Measurements from ENCODE around the gene SERPINB1.
A peak's percentile ranks its signal among the peaks of the same experiment; 100 is the strongest.

DNA sequence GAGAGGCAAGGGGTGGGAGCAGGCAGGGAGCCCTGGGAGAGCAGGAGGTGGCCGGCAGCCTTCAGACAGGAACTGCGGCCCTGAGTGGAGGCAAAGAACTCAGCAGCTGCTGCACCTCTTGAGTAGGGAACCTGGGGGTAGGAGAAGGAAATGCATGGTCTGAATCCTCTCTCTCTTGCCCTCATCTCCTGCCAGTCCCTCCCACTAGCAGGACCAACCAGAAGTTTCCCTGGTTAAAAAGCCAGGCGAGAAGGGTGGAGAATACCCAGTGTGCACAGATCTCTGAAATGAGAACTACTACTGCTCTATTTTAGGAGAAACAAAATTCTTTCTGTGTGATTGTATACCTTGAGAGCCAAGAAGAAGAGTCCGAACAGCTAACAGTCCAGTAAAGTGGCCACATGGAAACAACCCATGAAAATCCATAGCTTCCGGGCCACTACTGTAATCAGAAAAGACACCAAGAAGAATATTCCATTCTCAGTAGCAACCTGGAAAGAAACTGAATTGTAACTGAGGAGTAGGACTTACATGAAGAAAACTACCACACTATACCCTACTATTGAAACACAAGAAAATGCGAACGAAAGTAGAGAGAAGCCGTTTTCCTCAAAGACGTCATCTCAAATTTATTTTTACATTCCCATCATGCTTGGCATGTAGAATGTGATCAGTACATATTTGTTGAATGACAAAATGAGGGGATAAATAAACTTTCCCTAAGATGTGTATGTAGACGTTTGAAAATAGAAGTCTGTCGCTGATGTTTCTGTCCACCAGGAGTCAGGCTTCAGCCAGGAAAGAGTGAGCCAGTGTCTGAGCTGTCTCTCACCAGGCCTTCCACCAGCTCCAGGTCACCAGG, 50.8 kb downstream of the SERPINB1 start:
- TF ChIP-seq, protein P1, sequence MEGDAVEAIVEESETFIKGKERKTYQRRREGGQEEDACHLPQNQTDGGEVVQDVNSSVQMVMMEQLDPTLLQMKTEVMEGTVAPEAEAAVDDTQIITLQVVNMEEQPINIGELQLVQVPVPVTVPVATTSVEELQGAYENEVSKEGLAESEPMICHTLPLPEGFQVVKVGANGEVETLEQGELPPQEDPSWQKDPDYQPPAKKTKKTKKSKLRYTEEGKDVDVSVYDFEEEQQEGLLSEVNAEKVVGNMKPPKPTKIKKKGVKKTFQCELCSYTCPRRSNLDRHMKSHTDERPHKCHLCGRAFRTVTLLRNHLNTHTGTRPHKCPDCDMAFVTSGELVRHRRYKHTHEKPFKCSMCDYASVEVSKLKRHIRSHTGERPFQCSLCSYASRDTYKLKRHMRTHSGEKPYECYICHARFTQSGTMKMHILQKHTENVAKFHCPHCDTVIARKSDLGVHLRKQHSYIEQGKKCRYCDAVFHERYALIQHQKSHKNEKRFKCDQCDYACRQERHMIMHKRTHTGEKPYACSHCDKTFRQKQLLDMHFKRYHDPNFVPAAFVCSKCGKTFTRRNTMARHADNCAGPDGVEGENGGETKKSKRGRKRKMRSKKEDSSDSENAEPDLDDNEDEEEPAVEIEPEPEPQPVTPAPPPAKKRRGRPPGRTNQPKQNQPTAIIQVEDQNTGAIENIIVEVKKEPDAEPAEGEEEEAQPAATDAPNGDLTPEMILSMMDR (IDR thresholded peaks at IDR 0.05 in 2 of 3, conservative IDR thresholded peaks at IDR 0.05 in 1 of 3; ENCODE audit: borderline replicate concordance in 1 of 3, insufficient read depth in 1 of 3, low read depth in 2 of 3, low read length in 2 of 3) = peak; percentile 82 to 91 (median 86)
- TF ChIP-seq EGR1 (IDR thresholded peaks at IDR 0.05; ENCODE audit: low read depth) (no peak), SP1 (IDR thresholded peaks at IDR 0.05; ENCODE audit: low read depth) (no peak), POLR2AphosphoS5 (IDR thresholded peaks at IDR 0.05; ENCODE audit: low read depth, low read length) (no peak), ATF3 (IDR thresholded peaks at IDR 0.05) (no peak), RAD21 (IDR thresholded peaks at IDR 0.05; ENCODE audit: low read depth) (peak; percentile 99), TCF7L2 (IDR thresholded peaks at IDR 0.05; ENCODE audit: borderline replicate concordance, extremely low read depth, insufficient read depth, insufficient read length) (no peak), ZNF274 (IDR thresholded peaks at IDR 0.05; ENCODE audit: low read depth, low read length) (no peak), YY1 (IDR thresholded peaks at IDR 0.05; ENCODE audit: extremely low read depth, insufficient replicate concordance, low read depth, low read length) (no peak)
